ENCODE measurements around the gene PTGIR. TPM values are rescaled to one million over a fixed set of nuclear protein-coding genes. Genes with fewer than 3 reads are reported as not detected.

PTGIR gene
- total and polyA plus RNA-seq, 8 donors: 9.2 to 14.1 (median 11.8) TPM

GRCh38 chr19:46608581-46609345 lies 16.1 kb downstream of the PTGIR start:
- H3K27ac ChIP-seq: no peak overlapping the region

GRCh38 chr19:46608178-46608577 lies 16.7 kb downstream of the PTGIR start:
- H3K9me3 ChIP-seq: no peaks in the 10 kb centered on the region
- peaks cover 0 to 57% of the 10 kb centered on the region in 2 donors for H3K36me3 ChIP-seq
- no peak for ATAC-seq
- intact Hi-C loops (cut with DNase I): no loop called here
- no peaks in the 10 kb centered on the region for H3K27me3 ChIP-seq
- H3K4me1 ChIP-seq: peaks cover 12 to 37% of the 10 kb centered on the region in 2 donors
- no peak overlapping the region for H3K4me3 ChIP-seq
- DNase-seq: no peak
- TF ChIP-seq CTCF (IDR thresholded peaks at IDR 0.05): no peak
- H3K27ac ChIP-seq: no peak overlapping the region

More at GRCh38 chr19:46608581-46609345, 16.1 kb downstream of the PTGIR start:
- Histone ChIP-seq H3K9me3 (no peaks in the 10 kb centered on the region), H3K27me3 (no peaks in the 10 kb centered on the region), H3K4me1 (peaks cover 7 to 31% of the 10 kb centered on the region in 2 donors), H3K4me3 (no peak overlapping the region), H3K36me3 (peaks cover 0 to 57% of the 10 kb centered on the region in 2 donors)
- DNase-seq: no peak
- no peak for TF ChIP-seq CTCF (IDR thresholded peaks at IDR 0.05)
- ATAC-seq: no peak
- intact Hi-C loops (cut with DNase I): no loop called here

- DNase-seq (peak in 1 of 4 donors; percentile 29), ATAC-seq (no peak)
- no peak overlapping the region for H3K27ac ChIP-seq
- H3K4me3 ChIP-seq: no peak overlapping the region
- no peaks in the 10 kb centered on the region for H3K27me3 ChIP-seq
- intact Hi-C loops (cut with DNase I): no loop called here
- H3K36me3 ChIP-seq: peaks cover 0 to 57% of the 10 kb centered on the region in 2 donors
- TF ChIP-seq CTCF (IDR thresholded peaks at IDR 0.05): no peak
- peaks cover 18 to 43% of the 10 kb centered on the region in 2 donors for H3K4me1 ChIP-seq
- H3K9me3 ChIP-seq: no peaks in the 10 kb centered on the region
Observed at GRCh38 chr19:46607448-46607841, 17.4 kb downstream of the PTGIR start.

- no peak for TF ChIP-seq CTCF (IDR thresholded peaks at IDR 0.05)
- Histone ChIP-seq H3K36me3 (peaks cover 0 to 57% of the 10 kb centered on the region in 2 donors), H3K27ac (no peak overlapping the region), H3K27me3 (no peaks in the 10 kb centered on the region), H3K4me1 (peaks cover 18 to 43% of the 10 kb centered on the region in 2 donors), H3K9me3 (no peaks in the 10 kb centered on the region), H3K4me3 (no peak overlapping the region)
- DNase-seq: peak in 1 of 4 donors; percentile 38
- intact Hi-C loops (cut with DNase I): no loop called here
- no peak for ATAC-seq
Observed at GRCh38 chr19:46606681-46607447, 18.0 kb downstream of the PTGIR start.

GRCh38 chr19:46606019-46606418 lies 18.9 kb downstream of the PTGIR start:
- ATAC-seq: no peak
- no peak overlapping the region for H3K27ac ChIP-seq
- peaks cover 0 to 57% of the 10 kb centered on the region in 2 donors for H3K36me3 ChIP-seq

More at GRCh38 chr19:46606019-46606418, 18.9 kb downstream of the PTGIR start:
- TF ChIP-seq CTCF (IDR thresholded peaks at IDR 0.05): no peak
- no peak overlapping the region for H3K4me3 ChIP-seq
- intact Hi-C loops (cut with DNase I): no loop called here
- H3K4me1 ChIP-seq: peaks cover 14 to 35% of the 10 kb centered on the region in 2 donors
- H3K27me3 ChIP-seq: no peaks in the 10 kb centered on the region
- DNase-seq: peak in 1 of 4 donors; percentile 61
- H3K9me3 ChIP-seq: no peaks in the 10 kb centered on the region

All from left lung (tissue), 10 donors.